ENCODE data around the gene EPS8L2.

The EPS8L2 gene

DNA sequence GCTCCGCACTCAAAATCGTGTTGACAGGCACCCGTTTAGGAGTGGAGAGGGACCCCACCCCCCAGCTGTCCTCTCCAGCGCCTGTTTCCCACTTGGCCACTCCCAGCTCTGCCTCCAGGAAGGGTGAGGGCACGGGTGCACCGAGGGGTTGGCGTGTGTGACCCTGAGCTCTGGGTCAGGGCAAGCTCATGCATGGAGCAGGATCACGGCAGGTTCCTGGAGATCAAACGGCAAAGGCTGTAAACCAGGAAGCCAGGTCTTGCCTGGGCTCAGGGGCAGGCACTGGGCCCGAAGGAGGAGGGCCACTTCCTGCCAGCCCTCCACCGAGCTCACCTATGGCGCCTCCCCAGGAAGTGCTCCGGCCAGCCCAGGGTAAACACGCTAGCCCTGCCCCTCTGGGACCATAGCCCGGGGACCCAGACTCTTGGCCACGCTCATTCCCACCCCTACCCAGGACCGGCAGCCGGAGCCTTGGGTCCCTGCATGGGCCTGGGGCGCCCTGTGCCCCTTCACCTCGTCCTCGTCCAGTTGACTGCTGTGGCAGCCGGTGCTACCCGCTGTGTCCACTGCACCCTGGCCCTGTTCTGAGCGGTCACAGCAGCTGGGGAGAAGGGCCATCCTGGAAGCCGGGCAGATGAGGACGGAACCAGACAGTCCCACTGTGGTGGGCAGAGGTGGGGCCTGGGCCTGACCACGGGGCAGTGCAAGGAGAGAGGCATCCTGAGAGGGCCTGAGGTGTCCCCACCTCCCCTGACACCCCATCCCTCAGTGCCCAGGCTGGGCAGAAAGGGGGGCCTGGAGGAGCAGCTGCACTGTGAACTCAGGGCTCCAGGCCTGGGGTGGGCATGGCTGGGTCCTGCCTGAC, 1.0 kb upstream of the EPS8L2 start:
- no peak for DNase-seq

DNA sequence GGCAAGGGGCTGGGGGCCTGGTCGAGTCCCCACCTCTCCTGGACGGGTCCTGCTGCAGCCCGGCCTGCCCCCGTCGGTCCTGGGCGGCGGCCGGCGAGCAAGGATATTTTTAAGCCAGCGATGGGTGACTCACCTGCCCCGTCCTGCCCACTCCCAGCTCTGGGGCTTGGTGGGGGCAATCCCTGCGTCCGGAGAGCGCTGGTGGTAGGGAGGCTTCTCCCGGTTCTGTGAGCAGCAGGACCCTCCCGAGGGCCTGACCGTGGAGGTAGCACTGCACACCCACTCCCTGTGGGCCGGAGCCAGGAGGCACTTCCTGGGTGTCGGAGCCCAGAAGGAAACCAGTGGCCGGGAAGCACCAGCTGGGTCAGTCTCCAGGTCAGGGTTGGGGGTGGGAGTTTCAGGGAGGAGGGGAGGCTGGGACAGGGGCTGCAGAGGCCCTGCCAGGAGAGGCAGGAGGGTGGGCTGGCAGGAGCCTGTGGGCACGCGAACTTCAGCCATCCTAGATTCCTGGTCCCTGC, 467 bp downstream of the EPS8L2 start:
- DNase-seq, result peak; percentile 22 to 67

DNA sequence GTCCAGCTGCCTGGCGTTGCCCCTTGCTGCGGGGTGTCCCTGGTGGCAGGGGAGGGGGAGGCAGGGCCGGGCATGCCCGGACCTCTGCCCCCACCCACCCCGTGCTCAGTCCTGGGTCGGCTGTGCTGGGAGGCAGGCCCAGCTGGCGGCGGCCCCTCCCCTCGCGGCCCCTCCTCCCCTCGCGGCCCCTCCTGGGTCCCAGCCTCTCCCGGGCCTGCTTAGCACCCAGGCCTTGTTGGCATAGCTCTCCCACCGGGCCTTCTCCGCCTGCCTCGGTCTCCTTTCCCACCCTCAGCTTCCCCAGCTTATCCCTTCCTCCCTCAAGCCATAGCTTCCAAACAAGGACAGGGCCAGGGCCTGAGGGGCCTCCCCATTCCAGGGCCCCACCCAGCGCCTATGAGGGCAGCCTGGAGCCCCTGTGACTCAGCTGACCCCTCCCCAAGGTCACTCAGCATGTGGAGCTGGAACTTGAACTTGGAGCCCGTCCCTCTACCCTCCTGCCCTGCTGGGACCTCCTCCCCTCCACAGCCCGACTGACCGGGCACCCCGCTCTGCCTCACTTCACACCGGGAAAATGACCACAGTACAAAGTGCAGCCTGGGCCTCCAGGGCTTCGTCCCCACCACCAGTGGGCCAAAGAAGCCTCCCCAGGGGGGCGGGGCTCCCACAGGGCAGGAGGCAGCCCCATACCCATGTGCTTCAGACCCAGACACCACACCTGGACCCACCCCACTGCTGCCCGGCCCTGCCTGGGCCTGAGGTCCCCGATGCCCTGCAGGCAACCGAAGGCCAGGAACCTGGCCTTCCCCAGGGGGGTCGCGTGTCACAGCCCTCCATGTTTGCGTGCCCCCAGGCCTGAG, 1.2 kb downstream of the EPS8L2 start:
- no peak for DNase-seq

DNA sequence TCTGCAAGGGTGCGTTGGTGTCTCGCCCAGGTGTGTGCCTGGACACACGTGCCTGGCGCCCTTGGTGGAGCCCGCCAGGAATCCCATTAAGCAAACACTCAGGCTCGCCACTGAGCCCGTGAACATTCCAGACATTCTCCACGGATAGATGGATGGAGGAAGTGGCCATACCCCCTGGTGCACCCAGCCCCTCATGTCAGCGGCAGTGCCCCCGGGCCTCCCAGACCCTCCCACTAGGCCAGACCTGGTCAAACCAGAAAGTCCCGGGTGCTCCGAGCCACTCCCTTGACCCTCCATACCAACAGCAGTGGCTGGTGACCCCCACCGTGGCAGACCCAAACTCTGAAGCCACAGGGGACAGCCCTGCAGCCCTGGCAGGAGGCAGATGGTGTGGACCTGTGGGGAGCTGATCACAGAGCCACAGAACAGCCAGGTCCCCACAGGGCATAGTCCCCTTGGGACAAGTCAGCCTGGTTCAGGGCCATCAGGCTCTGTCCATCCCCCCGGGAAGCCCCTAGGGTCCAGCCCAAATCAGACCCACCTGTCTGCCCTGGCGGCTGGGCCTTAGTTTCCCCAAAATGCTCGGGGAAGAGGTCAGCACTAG, 1.9 kb downstream of the EPS8L2 start:
- no peak for DNase-seq

DNA sequence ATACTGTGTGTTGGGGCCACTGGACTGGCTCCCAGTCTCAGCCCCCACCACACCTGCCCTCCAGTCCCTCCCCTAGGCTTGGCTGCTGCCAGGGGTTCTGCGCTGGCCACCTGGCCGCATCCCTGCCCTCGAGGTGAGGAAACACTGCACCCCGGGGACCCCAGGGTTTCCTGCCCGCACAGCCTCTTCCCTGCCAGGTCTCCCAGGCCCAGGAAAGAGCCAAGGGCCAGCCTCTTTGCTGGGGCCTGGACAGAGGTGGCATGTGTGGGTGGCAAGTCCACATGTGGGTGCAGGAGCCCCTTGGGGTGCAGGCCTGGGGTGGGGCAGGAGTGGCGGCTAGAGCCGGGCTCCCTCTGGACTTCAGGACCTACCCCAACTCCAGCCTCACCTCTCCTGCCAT, 2.5 kb downstream of the EPS8L2 start:
- no peak for DNase-seq

DNA sequence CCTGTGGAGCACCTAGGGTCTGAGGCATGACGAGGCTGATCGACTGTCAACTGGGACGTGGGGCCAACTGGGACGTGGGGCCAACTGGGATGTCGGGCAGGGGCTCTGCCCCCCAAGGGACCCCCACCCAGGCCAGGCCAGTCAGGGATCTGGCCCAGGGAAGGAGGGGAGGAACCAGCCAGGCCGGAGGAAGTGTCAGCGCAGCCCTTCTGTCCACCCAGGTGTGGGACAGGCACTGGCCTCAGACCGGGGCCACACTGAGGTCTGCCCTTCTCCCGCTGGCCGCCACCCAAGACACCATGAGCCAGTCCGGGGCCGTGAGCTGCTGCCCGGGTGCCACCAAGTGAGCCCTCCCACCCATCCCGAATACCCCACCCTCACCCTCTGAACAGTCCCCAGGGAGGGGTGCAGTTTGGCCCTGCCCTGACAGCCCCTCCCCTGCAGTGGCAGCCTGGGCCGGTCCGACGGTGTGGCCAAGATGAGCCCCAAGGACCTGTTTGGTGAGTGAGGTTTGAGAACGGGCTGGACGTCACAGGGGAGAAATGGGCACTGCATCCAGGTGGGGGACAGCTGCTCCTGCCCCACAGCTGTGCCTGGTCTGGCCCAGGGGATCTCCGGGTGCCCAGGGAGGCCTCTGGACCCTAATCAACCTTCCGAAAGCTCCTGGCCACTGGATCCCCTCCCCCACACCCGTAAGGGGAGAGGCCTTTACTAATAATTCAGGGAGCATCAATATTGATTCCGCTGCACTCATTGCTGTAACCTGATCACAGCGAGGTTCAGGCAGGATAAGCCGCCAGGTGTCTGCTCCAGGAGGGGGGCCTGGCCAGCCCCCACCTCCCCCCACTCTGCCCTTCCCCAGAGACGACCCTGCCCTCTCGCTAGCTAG, 3.3 kb downstream of the EPS8L2 start:
- no peak for DNase-seq

DNA sequence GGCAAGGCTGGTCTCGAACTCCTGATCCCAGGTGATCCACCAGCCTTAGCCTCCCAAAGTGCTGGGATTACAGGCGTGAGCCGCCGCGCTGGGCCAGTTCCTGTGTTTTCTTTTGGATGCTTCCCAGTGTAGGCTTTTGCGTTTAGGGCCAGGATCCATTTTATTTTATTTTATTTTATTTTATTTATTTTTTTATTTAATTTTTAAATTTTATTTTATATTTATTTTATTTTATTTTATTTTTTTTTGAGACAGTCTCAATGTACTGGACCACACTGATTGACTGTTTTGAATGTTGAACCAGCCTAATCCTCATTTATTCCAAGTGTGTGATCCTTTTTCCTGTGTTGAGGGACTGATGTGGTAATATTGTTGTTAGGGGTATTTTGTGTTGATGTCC, 8.4 kb downstream of the EPS8L2 start:
- DNase-seq, result no peak

DNA sequence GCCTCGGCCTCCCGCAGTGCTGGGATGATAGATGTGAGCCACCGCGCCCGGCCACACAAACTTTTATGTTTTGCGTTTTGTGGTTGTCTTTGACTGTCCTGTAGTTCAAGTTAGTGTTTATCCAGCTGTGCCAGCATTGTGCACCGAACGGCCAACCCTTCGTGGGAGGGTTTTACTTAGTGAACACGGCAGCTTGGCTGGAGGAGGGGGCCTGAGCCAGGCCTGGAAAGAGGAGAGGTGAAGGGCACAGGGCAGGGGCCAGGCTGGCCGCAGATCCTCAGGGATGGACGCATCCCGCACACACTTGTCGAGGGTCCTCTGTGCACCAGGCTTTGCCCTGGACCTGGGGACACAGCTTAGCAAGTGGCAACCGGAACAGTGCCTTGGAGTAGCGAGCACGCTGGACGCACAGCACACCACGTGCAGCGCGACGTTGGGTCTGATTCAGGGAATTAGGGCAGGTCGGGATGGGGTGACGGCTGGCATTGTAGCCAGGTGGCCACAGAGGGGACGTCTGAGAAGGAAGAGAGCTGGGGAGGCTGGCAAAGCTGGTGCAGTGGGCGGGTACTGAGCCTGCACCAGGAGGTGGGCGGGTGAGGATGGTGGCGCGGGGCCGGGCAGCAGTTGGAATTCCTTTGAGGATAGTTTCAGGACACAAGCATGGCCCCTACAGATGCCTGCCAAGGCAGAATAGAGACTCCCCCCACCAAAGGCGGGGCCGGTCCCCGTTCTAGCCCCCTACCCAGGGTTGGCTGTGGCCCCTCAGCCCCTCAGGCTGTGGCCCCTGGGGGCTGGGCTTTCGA, 13.4 kb downstream of the EPS8L2 start:
- no peak for DNase-seq

DNA sequence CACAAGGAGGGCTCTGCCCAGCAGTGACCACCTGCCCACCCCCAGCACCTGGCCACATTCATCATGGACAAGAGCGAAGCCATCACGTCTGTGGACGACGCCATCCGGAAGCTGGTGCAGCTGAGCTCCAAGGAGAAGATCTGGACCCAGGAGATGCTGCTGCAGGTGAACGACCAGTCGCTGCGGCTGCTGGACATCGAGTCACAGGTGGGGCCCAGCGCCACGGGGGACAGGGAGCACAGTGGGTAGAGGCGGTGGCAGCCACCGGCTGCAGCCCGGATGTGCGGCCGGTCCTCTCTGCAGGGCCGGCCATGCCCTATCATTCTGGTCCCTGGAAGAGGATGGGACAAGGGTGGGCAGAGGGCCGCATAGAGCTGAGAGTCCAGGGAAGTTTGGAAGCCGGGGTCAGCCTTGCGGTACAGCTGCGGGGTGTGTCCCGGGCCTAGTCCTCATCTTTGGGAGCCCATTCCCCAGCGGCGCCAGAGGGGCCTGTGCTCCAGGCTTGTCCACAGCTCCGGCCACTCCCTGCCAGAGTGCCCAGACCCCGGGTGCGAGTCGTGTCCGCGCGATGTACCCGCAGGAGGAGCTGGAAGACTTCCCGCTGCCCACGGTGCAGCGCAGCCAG, 14.1 kb downstream of the EPS8L2 start:
- no peak for DNase-seq

DNA sequence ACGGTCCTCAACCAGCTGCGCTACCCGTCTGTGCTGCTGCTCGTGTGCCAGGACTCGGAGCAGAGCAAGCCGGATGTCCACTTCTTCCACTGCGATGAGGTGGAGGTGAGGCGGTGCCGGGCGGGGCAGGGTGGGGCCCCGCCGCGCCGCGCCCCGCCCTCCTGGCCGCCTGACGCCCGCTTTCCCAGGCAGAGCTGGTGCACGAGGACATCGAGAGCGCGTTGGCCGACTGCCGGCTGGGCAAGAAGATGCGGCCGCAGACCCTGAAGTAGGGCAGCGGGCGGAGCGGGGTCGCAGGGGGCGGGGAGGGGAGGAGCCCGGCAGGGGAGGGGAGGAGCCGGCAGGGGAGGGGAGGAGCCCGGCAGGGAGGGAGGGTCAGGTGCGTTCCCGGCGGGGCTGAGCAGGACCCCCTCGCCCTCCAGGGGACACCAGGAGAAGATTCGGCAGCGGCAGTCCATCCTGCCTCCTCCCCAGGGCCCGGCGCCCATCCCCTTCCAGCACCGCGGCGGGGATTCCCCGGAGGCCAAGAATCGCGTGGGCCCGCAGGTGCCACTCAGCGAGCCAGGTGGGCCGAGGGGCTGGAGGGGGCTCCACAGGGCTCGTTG, 14.7 kb downstream of the EPS8L2 start:
- no peak for DNase-seq

DNA sequence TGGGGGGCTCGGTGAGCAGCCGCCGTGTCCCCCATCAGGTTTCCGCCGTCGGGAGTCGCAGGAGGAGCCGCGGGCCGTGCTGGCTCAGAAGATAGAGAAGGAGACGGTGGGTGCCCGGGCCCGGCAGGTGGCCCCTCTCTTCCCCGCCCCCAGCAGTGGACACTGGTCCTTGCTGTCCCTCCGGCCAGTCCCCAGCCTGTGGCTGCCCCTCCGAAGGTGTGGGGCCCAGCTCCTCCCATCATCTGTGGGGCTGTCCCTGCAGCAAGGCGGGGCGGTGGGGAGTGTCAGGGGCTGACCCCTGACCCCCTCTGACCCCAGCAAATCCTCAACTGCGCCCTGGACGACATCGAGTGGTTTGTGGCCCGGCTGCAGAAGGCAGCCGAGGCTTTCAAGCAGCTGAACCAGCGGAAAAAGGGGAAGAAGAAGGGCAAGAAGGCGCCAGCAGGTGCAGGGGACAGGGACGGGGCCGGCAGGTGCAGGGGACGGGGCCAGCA, 15.3 kb downstream of the EPS8L2 start:
- no peak for DNase-seq

DNA sequence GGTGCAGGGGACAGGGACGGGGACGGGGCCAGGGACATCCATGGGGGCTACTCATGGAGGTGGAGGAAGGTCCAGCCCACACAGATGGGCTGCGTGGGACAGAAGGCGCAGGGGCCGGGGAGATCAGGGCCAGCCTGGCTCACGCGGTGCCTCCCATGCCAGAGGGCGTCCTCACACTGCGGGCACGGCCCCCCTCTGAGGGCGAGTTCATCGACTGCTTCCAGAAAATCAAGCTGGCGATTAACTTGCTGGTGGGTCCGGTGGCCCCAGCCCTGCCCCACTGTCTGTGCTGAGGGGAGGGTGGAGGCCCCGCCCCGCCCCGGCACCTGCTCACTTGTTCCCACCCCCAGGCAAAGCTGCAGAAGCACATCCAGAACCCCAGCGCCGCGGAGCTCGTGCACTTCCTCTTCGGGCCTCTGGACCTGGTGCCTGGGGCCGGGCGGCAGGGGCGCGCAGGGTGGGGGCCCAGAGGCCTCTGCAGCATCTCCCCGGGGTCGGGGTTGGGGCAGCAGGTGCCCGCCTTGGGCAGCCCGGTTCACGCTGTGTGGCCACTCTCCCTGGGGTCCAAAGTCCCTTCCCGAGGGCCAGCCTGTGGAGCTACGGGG, 15.8 kb downstream of the EPS8L2 start:
- peak in 1 of 2 donors; percentile 44 for DNase-seq

DNA sequence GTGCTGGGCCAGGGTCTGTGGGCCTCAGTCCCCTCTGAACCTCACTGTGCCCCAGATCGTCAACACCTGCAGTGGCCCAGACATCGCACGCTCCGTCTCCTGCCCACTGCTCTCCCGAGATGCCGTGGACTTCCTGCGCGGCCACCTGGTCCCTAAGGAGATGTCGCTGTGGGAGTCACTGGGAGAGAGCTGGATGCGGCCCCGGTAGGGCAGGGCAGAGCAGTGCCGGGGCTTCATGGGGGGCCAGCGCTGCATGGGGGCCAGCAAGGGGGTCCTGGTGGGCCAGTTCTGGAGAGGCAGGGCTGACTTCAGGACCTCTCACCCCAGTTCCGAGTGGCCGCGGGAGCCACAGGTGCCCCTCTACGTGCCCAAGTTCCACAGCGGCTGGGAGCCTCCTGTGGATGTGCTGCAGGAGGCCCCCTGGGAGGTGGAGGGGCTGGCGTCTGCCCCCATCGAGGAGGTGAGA, 16.3 kb downstream of the EPS8L2 start:
- no peak for DNase-seq

DNA sequence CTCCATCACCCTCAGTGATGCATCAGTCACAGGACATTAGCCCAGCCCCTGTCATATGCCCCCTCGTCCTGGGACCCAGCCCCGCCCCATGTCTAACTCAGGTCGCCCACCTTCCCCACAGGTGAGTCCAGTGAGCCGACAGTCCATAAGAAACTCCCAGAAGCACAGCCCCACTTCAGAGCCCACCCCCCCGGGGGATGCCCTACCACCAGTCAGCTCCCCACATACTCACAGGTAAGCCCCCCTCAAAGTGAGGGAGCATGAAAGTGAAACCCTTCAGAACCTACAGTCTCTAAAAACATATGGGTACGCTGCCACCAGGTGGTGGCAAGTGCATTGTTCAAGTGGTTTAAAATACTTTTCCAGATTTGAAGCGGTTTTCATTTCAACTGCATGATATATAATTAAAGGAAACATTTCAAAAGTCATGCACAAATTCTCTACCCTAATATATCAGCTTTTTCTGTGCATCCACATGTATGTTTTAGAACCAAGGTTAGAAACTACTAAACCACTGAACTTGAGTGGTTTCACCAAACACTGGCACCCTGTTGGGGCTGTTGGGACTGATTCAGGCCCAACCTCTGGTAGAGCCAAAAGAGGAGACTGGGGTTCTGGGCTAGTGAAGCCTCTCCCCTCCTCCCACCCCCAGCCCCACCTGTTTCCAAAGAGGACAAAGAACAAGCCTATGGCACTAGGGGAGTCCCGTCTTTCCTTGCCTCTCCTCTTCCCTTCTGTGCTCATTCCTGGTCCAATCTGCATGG, 17.3 kb downstream of the EPS8L2 start:
- peak; percentile 40 to 69 for DNase-seq

DNA sequence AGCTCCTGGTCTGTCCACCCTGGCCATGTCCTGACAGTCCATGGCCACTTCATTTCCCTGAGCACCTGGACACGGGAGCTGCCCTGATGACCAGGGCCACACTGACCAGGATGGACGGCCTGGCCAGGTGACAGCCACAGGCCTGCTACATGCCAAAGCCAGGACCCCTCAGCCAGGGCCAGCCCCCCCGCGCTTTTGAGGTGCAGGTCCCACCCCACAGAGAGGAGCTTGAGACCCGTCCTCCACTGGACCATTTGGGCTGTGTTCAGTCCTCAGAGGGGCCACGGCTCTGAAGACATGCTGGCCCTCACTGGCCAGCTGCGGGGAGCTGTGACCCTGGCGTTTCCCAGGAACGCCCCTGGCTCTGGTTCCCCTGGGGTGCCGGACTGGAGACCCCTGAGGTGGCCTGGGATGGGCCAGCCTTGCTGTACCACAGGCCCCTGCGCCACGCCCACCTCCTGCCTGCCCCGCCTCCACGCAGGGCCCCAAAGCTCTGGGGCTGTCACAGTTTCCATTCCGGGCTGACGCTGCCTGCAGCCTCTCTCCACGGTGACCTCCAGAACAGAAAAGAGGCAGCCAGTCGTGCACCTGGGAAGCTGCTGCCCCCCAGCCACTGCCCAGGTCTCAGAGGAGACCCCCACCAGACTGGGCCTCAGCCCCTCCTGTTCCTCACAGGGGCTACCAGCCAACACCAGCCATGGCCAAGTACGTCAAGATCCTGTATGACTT, 18.2 kb downstream of the EPS8L2 start:
- DNase-seq, result no peak

DNA sequence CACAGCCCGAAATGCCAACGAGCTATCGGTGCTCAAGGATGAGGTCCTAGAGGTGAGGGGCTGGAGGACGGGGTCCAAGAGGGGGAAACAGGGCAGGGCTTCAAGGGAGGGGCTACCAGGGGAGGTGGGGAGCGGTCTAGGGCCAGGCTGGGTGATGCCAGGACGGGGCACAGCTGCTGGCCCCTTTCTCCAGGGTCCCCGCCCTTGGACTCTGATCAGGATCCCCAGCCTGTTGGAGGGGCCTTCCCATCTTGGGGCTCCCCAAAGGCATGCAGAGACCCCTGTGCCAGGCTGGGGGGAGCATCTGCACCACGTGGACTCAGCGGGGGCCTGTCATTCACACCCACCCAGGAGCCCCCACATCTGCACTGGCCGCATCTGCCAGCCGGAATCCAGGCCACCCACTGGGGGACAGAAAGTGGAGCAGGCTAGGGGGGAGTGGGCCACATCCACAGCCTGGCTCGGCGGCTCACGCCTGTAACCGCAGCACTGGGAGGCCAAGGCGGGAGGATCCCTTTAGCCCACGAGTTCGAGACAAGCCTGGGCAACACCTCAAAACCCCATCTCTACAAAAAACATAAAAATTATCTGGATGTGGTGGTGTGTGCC, 18.9 kb downstream of the EPS8L2 start:
- no peak for DNase-seq

DNA sequence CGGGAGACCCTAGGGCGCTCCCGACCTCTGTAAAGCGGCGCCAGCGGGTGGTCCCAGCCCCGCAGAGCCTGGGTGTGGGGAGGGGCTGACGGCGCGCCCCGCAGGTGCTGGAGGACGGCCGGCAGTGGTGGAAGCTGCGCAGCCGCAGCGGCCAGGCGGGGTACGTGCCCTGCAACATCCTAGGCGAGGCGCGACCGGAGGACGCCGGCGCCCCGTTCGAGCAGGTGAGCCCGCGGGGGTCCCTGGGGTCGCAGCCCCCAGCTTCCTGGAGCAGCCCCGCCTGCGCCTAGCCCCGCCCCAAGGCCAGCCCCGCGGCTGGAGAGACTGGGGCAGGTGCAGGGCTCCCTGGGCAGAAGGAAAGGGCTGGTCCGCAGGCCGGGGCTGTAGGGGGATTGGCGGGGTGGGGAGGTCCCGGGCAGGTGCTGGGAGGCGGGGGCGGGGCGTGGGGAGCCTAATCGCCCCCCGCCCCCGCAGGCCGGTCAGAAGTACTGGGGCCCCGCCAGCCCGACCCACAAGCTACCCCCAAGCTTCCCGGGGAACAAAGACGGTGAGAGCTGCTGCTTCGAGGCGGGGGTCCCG, 19.7 kb downstream of the EPS8L2 start:
- DNase-seq, result no peak

All from inflammatory macrophage treated with lipopolysaccharide for 1 hour (primary cell).